NCI-H2029 treated with DMSO at 0.1 percent for 48 hours (cell line): Measurements from ENCODE around the gene PITPNB.

Experiments
- DNase-seq: peaks from one replicate; lab custom pipeline; 2025; lab: John Stamatoyannopoulos, UW

PITPNB gene

GRCh38 chr22:27919222-27919941 is at the start of gene PITPNB:
PITPNB (minus strand) TSS chr22:27919256; CDS start chr22:27919191, 65 bp downstream.
- DNase-seq, result peak; percentile 82

DNA sequence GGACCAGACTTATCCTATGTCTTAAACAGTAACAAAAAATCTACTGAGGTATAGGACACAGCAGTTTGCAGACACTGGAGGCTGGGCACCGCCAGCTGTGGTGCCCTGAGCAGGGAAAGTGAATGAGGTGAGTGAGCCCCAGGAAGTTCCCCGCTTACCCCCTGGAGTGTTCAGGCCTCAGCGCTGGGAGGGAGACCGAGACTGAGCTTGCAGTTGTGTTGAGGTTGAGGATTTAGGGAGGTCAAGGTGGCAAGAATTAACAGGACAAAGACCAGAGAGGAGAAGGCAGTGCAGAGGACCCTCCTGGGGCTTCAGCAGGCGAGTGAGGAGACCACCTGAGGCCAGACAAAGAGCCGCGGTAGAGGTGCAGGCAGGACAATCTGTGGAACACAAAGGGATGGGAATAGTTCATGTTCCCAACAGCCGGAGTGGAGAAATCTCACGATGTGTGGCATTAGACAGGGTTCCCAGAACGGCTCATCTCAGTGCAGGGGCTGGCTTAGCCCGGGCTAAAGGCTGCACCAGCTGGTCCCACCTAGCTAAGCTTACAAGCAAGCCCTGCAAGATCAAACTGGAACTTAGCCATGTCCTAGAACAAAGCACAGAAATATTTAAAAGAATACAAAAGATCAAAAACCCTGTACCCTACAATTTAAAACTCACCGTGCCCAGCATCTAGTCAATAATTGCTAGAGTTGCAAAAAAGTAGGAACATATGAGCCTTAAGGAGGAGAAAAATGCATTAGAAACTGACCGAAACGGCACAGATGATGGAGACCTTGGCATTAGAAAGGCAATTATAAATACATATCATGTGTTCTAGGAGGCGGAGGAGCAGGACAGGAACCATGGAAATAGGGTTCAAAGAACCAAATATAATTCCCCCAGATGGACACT is 47.4 kb upstream of the PITPNB start:
- no peak for DNase-seq

DNA sequence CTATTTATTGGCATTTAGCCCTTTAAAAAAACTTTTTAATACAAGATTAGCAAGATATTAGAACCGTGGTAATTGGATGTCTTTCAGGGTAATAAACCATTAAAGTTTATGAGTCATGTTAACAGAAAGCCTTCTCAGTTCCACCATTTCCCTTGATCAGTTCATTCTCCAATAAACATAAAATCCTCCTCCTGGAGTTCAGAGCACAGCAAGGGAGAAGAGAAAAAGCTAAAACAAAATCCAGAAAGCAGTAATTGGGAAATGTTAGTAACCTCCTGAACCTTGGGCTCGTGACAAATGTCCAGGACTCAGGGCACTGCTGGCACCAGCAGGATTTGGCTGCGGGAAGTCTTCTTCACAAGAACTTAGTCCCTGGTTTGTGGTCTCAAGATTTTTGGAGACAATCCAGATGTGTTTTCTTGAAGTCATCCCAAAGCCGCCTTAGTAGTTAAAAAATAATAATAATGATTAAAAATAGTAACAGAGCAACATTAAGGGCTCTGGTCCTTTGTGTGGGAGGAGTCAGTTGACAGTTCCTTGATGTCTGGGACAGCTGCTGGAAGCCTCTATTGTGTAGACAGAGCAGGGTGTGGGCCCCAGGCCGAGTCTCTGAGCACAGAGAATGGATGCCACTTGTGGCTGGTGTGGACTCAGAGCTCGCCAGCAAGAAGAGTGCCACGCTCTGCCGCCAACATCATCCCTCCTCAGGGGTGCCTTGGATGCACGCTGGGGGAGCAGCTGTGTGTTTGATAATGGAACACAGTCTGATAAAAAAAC is 43.4 kb upstream of the PITPNB start:
- no peak for DNase-seq

DNA sequence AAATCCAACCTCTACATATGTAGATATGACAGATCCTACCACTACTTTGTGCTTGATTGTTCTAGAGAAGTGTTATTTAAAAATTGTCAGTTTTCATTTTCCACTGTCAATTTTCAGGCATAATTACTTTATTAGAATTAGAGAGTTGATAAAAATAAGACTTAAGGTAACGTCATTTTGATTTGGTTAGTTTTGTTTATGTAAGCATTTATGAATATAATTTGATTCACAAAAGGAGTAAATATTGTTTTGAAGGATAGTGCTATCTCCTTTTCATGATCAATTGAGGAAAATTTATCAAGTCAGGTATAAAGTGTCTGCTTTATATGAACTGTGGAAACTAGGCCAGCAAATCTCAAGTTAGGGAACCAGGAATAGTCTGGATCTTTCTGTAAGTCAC is 42.6 kb upstream of the PITPNB start:
- no peak for DNase-seq

DNA sequence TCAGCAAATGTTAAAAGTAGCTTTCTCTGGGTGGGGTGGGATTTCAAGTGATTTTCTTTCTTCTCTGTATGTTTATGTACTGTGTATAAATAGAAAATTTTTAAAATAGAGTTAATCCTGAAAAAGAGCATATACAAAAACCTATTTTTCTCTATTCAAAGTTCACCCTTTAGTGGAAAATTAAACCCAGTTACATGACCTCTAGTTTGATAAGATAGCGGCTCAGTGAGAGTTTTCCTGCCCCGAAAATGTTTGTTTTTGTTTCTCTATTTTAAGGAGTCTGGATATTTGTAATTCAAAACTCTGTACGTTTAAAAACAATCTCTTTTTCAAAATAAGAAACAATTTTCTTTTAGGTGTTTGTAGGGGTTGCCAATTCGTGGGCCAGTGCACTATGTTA is 42.1 kb upstream of the PITPNB start:
- no peak for DNase-seq

DNA sequence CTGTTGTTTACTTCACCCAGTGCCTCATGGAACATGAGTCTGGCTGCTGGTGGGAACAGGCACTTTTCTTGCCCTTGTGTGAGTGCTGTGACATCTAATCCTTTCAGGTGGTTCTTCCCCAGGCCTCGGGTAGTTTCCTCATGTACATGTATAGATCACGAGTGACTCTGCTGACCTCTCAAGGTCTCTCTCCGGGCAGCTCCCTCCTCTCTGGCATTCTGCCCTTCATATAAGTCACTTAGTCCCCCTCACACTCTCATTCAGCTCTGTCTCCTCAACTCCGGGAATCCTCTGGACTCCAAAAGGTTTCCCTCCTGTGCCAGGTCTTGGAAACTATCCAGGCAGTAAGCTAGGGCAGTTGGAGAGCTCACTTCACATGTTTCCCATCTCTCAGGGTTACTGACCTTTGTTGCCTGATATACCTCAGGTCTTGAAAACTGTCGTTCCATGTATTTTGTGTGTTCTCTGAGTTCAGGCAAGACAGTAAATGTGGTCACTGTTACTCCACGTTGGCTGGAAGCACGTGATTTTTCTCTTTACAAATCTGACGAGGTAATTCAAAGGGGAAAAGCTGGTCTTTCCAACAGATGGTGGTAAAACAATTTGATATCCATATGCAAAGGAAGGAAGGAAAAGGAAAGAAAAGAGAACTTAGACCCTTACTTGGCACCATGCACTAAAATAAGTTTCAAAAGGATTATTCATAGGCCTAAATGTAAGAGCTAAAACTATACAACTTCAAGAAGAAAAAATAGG is 40.5 kb upstream of the PITPNB start:
- DNase-seq, result no peak

- DNase-seq, result no peak
These were observed 33.7 kb upstream of the PITPNB start for GRCh38 chr22:27952779-27953178.

DNA sequence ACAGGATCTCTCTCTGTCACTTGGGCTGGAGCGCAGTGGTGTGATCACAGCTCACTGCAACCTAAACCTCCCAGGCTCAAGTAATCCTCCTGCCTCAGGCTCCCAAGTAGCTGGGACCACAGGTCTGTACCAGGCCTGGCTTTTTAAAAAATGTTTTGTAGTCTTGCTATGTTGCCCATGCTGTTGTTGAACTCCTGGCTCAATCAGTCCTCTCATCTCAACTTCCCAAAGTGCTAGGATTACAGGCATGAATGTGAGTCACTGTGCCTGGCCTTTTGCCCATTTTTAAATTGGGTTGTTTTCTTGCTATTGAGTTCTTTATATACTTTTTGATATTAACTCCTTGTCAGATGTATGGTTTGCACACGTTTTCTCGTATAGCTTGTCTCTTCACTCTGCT is 33.0 kb upstream of the PITPNB start:
- DNase-seq, result no peak

- no peak for DNase-seq
These were observed 30.4 kb upstream of the PITPNB start for GRCh38 chr22:27949421-27949820.

- DNase-seq, result no peak
These were observed 29.5 kb upstream of the PITPNB start for GRCh38 chr22:27948569-27948968.

GRCh38 chr22:27947448-27947847 is 28.4 kb upstream of the PITPNB start:
- no peak for DNase-seq

DNA sequence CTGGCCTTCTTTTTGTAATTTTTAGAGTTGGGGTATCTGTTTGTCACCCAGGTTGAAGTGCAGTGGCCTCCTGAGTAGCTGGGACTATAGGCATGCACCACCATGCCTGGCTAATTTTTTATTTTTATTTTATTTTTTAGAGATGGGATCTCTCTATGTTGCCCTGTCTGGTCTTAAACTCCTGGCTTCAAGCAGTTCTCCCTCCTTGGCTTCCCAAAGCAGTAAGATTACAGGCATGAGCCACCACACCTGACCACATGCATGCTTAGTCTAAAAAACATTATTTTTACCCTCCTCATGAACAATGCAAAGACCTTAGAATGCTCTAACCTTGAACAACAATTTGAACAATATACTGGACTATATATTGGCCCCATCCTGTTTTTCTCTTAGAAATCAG is 22.1 kb upstream of the PITPNB start:
- DNase-seq, result no peak

GRCh38 chr22:27937453-27937852 is 18.4 kb upstream of the PITPNB start:
- no peak for DNase-seq

DNA sequence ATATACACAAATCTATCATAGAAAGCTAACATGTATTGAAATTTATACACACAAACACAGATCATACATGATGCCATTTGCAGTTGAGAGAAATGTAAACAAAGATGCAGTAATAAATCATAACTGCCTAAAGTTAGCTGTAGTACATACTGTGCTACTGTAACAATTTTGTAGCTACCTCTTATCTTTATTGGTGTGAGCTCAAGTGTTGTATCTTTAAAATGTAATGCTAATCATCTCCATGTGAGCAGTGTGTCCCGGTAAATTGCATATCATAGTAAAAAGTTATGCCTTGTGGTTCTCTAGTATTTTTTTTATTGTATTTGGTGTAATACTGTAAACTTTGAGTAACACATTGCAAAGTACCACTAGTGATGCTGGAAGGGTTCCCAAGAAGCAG is 16.8 kb upstream of the PITPNB start:
- no peak for DNase-seq

- DNase-seq, result no peak
These were observed 15.0 kb upstream of the PITPNB start for GRCh38 chr22:27934069-27934468.

DNA sequence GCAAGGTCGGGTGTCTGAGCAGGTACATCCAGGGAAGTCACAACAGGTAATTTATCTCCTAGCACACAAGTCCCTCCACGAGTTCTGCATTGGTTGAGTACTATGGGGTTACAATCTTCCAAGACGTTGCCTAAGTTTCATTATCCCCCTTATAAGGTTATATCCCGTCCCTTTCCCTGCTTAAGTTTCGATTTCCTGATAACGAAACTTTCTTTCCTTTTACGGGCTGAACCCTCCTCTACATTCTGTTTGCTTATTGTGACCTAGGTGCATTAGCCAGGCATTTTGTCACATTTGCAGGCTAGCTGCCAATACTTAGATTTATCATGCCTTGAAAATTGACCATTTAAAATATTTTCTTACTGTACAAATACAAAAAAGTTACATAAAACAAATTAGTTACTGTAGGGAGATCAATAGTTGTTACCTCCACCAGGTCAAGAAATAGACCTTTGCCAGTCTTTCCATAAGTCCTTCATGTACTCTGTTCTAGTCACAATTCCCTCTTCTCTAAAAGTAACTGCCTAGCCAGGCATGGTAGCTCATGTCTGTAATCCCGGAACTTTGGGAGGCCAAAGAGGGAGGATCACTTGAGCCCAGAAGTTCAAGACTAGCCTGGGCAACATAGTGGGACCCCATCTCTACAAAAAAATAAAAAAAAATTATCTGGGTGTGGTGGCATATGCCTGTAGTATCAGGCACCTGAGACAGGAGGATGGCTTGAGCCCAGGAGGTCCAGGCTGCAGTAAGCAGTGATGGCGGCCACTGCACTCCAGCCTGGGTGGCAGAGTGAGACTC is 14.3 kb upstream of the PITPNB start:
- DNase-seq, result no peak

DNA sequence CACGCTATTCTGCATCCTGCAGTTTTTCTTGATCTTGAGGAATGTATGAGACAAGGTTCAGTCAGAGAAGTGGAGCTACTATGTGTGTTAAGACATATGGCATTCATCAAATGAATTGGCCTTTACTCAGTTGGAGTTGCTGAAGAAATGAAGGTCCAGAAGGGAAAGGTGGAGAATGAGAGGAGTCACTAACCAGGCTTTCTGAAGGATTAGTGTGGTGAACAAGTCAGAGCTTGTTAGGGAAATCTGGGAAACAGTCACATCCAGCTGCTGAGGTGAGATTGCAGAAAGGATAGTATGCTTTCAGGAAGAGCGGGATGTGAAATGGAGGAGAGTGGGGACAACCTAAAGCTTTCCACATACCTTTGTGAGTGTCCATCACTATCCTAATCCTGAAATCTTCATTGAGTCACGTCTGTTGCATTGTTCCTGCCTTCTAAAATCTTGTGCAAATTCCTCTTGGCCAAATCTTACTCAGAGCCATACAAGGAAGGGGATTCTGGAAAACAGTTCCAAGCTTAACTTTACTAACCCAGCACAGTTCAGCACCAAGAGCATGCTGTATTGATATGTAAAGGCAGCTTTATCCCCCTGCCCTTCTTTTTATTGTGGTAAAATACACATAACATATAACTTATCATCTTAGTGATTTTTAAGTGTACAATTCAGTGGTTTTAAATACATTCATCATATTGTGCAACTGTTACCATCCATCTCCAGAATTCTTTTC is 11.4 kb upstream of the PITPNB start:
- no peak for DNase-seq

DNA sequence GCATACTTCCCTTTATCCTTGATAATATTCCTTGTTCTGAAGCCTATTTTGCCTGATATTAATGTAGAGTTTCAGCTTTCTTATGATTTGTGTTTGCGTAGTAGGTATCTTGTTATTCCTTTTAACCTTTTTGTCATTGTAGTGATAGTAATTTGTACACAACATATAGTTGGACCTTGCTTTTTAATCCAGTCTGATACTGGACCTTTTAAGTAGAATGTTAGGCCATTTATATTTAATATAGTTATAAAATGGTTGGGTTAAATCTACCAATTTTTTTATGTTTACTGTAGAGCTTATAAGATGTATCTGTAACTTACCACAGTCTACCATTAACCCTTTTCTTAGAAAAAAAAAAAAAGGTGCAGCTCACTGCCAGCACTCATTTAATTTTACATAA is 8.6 kb upstream of the PITPNB start:
- DNase-seq, result no peak

DNA sequence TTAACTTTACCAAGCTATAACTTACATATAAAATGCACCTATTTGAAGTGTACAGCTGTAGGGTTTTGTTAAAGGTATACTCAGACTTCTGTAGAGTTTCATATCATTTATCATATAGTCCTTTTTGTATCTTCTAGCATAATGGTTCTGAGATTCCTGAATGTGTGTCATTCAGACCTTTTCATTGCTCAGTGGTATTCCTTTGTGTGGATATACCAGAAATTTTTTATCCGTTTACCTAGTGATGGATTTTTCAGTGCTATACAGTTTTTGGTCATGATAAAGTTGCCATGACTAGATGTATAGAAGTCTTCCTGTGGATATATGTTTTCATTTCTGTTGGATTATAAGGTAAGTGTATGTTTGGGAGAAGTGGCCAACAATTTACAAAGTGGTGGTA is 6.3 kb upstream of the PITPNB start:
- no peak for DNase-seq
